IMR-90 (cell line): Measurements from ENCODE around the gene EHBP1. TPM values are rescaled to one million over a fixed set of nuclear protein-coding genes. Genes with fewer than 3 reads are reported as not detected.

ENCODE experiments used
- ATAC-seq: fragments of 200-7000 bp; cut with Tn5 transposase; 2 replicates; pipeline ENCODE4 v1.9.1; 2020; ENCODE audit warnings: low read depth, mild to moderate bottlenecking, moderate library complexity
- BruUV-seq: library from RNA; stranded (reverse); fragments of 400-500 nt; replicated peaks from 2 replicates; lab custom pipeline; 2021; lab: Mats Ljungman, UMichigan
- CTCF ChIA-PET: fragments of 300-600 bp; formaldehyde crosslinking; extraction: SDS; loops from one replicate; lab custom pipeline; 2021; ENCODE audit warnings: antibody characterized with exemption; lab: Yijun Ruan, JAX
- POLR2A ChIA-PET: fragments of 300-600 bp; sonication (Branson Sonifier 250); formaldehyde crosslinking; loops from one replicate; lab custom pipeline; 2022; ENCODE audit warnings: antibody characterized with exemption; ENCODE audit not compliant: unreplicated experiment; lab: Charles Lee
- DNase-seq: peaks from one replicate; pipeline ENCODE4 v3.0.0; 2013
- H2AFZ ChIP-seq: replicated peaks from 2 replicates; pipeline ENCODE3; 2013; ENCODE audit warnings: low read length, mild to moderate bottlenecking; ENCODE audit not compliant: poor library complexity
- H2AK5ac ChIP-seq: 2 replicates; pipeline ENCODE4 v1.6.1; 2013; ENCODE audit warnings: low read depth, low read length, inconsistent platforms
- H2AK9ac ChIP-seq: replicated peaks from 2 replicates; pipeline ENCODE3; 2013; ENCODE audit warnings: mild to moderate bottlenecking, low read depth, low read length, moderate library complexity; ENCODE audit not compliant: poor library complexity
- H2BK120ac ChIP-seq: 2 replicates; pipeline ENCODE4 v1.6.1; 2013; ENCODE audit warnings: low read depth, low read length, inconsistent platforms
- H2BK15ac ChIP-seq: 3 replicates; pipeline ENCODE4 v1.6.1; 2013; ENCODE audit warnings: low read depth, low read length, inconsistent platforms
- H2BK20ac ChIP-seq: 2 replicates; pipeline ENCODE4 v1.6.1; 2013; ENCODE audit warnings: low read depth, mild to moderate bottlenecking, inconsistent platforms, low read length, moderate library complexity
- H2BK5ac ChIP-seq: 2 replicates; pipeline ENCODE4 v1.6.1; 2013; ENCODE audit warnings: mild to moderate bottlenecking, low read depth, low read length, inconsistent platforms; ENCODE audit not compliant: poor library complexity, severe bottlenecking
- H3K14ac ChIP-seq: replicated peaks from 2 replicates; pipeline ENCODE4 v1.6.1; 2013; ENCODE audit warnings: low read depth, low read length, inconsistent platforms
- H3K18ac ChIP-seq: 2 replicates; pipeline ENCODE4 v1.6.1; 2013; ENCODE audit warnings: low read depth, low read length, control low read depth
- H3K23ac ChIP-seq: 2 replicates; pipeline ENCODE4 v1.6.1; 2013; ENCODE audit warnings: low read depth, low read length, inconsistent platforms
- H3K27ac ChIP-seq: 2 replicates; pipeline ENCODE4 v1.5.1; 2013; ENCODE audit warnings: mild to moderate bottlenecking, control low read depth, low read length; ENCODE audit not compliant: insufficient read depth
- H3K27me3 ChIP-seq: 2 replicates; pipeline ENCODE4 v1.6.1; 2013; ENCODE audit warnings: low read length; ENCODE audit not compliant: control insufficient read depth, insufficient read depth
- H3K36me3 ChIP-seq: 2 replicates; pipeline ENCODE4 v1.6.1; 2013; ENCODE audit warnings: low read length, mixed read lengths; ENCODE audit not compliant: control insufficient read depth, insufficient read depth
- H3K4ac ChIP-seq: 2 replicates; pipeline ENCODE4 v1.6.1; 2013; ENCODE audit warnings: low read depth, low read length, inconsistent platforms
- H3K4me1 ChIP-seq: 2 replicates; pipeline ENCODE4 v1.6.1; 2013; ENCODE audit warnings: low read length, mixed read lengths; ENCODE audit not compliant: control insufficient read depth, insufficient read depth
- H3K4me2 ChIP-seq: 2 replicates; pipeline ENCODE4 v1.6.1; 2013; ENCODE audit warnings: low read depth, mild to moderate bottlenecking, control low read depth, low read length, moderate library complexity
- H3K4me3 ChIP-seq: 2 replicates; pipeline ENCODE4 v1.5.1; 2013; ENCODE audit warnings: low read depth, mild to moderate bottlenecking, control low read depth, low read length, moderate library complexity; ENCODE audit not compliant: insufficient read depth
- H3K56ac ChIP-seq: 2 replicates; pipeline ENCODE4 v1.6.1; 2013; ENCODE audit warnings: low read length, inconsistent platforms; ENCODE audit not compliant: insufficient read depth; ENCODE audit errors: extremely low read depth
- H3K79me1 ChIP-seq, 2 experiments: 2 replicates each; pipeline ENCODE4 v1.6.1; 2013; ENCODE audit warnings: low read length in 2 of 2, inconsistent platforms in 1 of 2, low read depth in 1 of 2
- H3K9ac ChIP-seq: 2 replicates; pipeline ENCODE4 v1.6.1; 2013; ENCODE audit warnings: low read depth, low read length, control low read depth
- H3K9me1 ChIP-seq: 2 replicates; pipeline ENCODE4 v1.6.1; 2013; ENCODE audit warnings: low read length, inconsistent platforms; ENCODE audit not compliant: insufficient read depth
- H3K9me3 ChIP-seq: 2 replicates; pipeline ENCODE4 v1.6.1; 2013; ENCODE audit warnings: low read length; ENCODE audit not compliant: control insufficient read depth, insufficient read depth
- H4K20me1 ChIP-seq: 2 replicates; pipeline ENCODE4 v1.6.1; 2013; ENCODE audit warnings: low read length, inconsistent platforms; ENCODE audit not compliant: insufficient read depth
- H4K5ac ChIP-seq: 2 replicates; pipeline ENCODE4 v1.6.1; 2013; ENCODE audit warnings: mild to moderate bottlenecking, low read depth, low read length, control low read depth
- H4K8ac ChIP-seq, 2 experiments: 2 replicates each; pipeline ENCODE4 v1.6.1; 2013; ENCODE audit warnings: low read depth in 2 of 2, low read length in 2 of 2, control low read depth in 1 of 2, inconsistent platforms in 1 of 2
- H4K91ac ChIP-seq: 2 replicates; pipeline ENCODE4 v1.6.1; 2013; ENCODE audit warnings: low read depth, low read length, inconsistent platforms; ENCODE audit not compliant: insufficient read depth
- CHD1 ChIP-seq: IDR thresholded peaks from 2 replicates; pipeline ENCODE4 v1.6.1; 2012; ENCODE audit warnings: low read depth, low read length, improper control_type of control experiment
- CTCF ChIP-seq: conservative IDR thresholded peaks from 2 replicates; pipeline ENCODE4 v1.5.1; 2012; ENCODE audit warnings: mild to moderate bottlenecking, low read depth, low read length, improper control_type of control experiment
- ELK1 ChIP-seq: fragments of 150-350 bp; IDR thresholded peaks from 2 replicates; pipeline ENCODE4 v1.6.1; 2016; ENCODE audit warnings: low read depth, mild to moderate bottlenecking, low read length, moderate library complexity, borderline replicate concordance
- FOS ChIP-seq: fragments of 150-350 bp; IDR thresholded peaks from 2 replicates; pipeline ENCODE4 v1.6.1; 2016; ENCODE audit warnings: low read depth, low read length
- MAFK ChIP-seq: IDR thresholded peaks from 2 replicates; pipeline ENCODE4 v1.6.1; 2012; ENCODE audit warnings: low read depth, low read length, improper control_type of control experiment
- MAZ ChIP-seq: IDR thresholded peaks from 2 replicates; pipeline ENCODE4 v1.6.1; 2012; ENCODE audit warnings: low read depth, mild to moderate bottlenecking, low read length, improper control_type of control experiment, moderate library complexity, borderline replicate concordance
- NFE2L2 ChIP-seq: fragments of 150-350 bp; IDR thresholded peaks from 2 replicates; pipeline ENCODE4 v1.6.1; 2016; ENCODE audit warnings: low read depth, mild to moderate bottlenecking, low read length
- RAD21 ChIP-seq: IDR thresholded peaks from 2 replicates; pipeline ENCODE4 v1.6.1; 2012; ENCODE audit warnings: low read length, improper control_type of control experiment
- RFX5 ChIP-seq: IDR thresholded peaks from 2 replicates; pipeline ENCODE4 v1.8.0; 2012; ENCODE audit warnings: low read depth, mild to moderate bottlenecking, low read length, moderate library complexity
- USF2 ChIP-seq: fragments of 150-350 bp; IDR thresholded peaks from 2 replicates; pipeline ENCODE4 v1.6.1; 2017; ENCODE audit warnings: mild to moderate bottlenecking, antibody characterized with exemption, low read length, low read depth
- WGBS, 2 experiments: methylation state at CpG; one replicate each; pipeline versions ENCODE4 v1.1.5 to v1.1.7; 2013; ENCODE audit warnings: missing lambda C conversion rate in 2 of 2; ENCODE audit not compliant: insufficient read length in 1 of 2; ENCODE audit errors: extremely low coverage in 2 of 2; 5-methylcytosine and 5-hydroxymethylcytosine counted together
- dilution Hi-C: fragments of 300-500 bp; cut with HindIII; formaldehyde crosslinking; loops from one replicate; pipeline ENCODE4 v1.14.3; 2018; ENCODE audit warnings: low sequenced_read_pairs; ENCODE audit not compliant: unreplicated experiment
- in situ Hi-C: fragments of 300-500 bp; cut with MboI; formaldehyde crosslinking; loops from 3 replicates; pipeline ENCODE4 v1.14.3; 2019; ENCODE audit warnings: low sequenced_read_pairs, inconsistent platforms, mixed read lengths
- intact Hi-C: fragments of 100-400 bp; cut with micrococcal nuclease; formaldehyde crosslinking; loops from 2 replicates; pipeline ENCODE4 v1.10.0; 2022
- polyA plus RNA-seq, 3 experiments: library from polyadenylated mRNA; depleted of rRNA; stranded (reverse); fragments of >200 nt; gene quantifications; 2 replicates each; pipeline ENCODE4 v1.2.3, GENCODE V29; 2012; ENCODE audit warnings: low replicate concordance in 1 of 3
- total RNA-seq: library from RNA; depleted of rRNA; stranded (reverse); fragments of >200 nt; gene quantifications from 2 replicates; pipeline ENCODE4 v1.2.3, GENCODE V29; 2012

EHBP1 gene
- total and polyA plus RNA-seq, 2 of the 4 experiments (the other 2 are of a cell fraction) = 28.3 to 44.4 TPM

GRCh38 chr2:62793213-62793612, 87.7 kb downstream of the EHBP1 start:
- no peaks in the 10 kb centered on the region for H3K36me3 ChIP-seq
- no peak overlapping the region for H3K23ac ChIP-seq
- H2BK15ac ChIP-seq = no peak overlapping the region
- no peak overlapping the region for H3K9ac ChIP-seq
- intact Hi-C loops (no loop called here), dilution Hi-C loops (no loop called here), in situ Hi-C loops (loop anchor here (25.0 kb wide), 2 partner anchors 394 to 694 kb away; no protein-coding TSS in a partner anchor)
- H3K9me1 ChIP-seq = peaks cover 4% of the 10 kb centered on the region; the same call in 1 of the 2 replicates
- H3K27ac ChIP-seq = no peak overlapping the region
- BruUV-seq = no TSS peak
- ATAC-seq (no peak), DNase-seq (no peak)
- H4K20me1 ChIP-seq = no peaks in the 10 kb centered on the region; the same call in 1 of the 2 replicates
- no peak overlapping the region for H3K18ac ChIP-seq
- H2BK120ac ChIP-seq = no peak overlapping the region
- H3K14ac ChIP-seq = no peak overlapping the region
- TF ChIP-seq RFX5 = no peak
- TF ChIP-seq CHD1 = no peak
- TF ChIP-seq RAD21 = no peak
- TF ChIP-seq USF2 = no peak
- TF ChIP-seq ELK1 = no peak
- no peak for TF ChIP-seq MAZ
- TF ChIP-seq FOS = no peak
- TF ChIP-seq CTCF = no peak
- no peak for TF ChIP-seq MAFK
- TF ChIP-seq NFE2L2 = no peak
- no peak overlapping the region for H4K5ac ChIP-seq
- no peak overlapping the region for H4K8ac ChIP-seq
- H3K4me1 ChIP-seq = peaks cover 4% of the 10 kb centered on the region
- ChIA-PET CTCF (interaction anchor here (1.0 kb wide), 1 partner anchor 336 kb away, joined by 3 read pairs; no protein-coding TSS in a partner anchor), POLR2A (no interaction called here)
- H3K4me3 ChIP-seq = no peak overlapping the region
- H2BK5ac ChIP-seq = no peak overlapping the region
- H3K9me3 ChIP-seq = no peaks in the 10 kb centered on the region
- no peak overlapping the region for H2BK20ac ChIP-seq
- no peaks in the 10 kb centered on the region for H3K27me3 ChIP-seq
- no CpG with 5 or more reads among the region's 2 CpGs for WGBS, 2 experiments
- no peak overlapping the region for H4K91ac ChIP-seq
- H2AFZ ChIP-seq = no peak overlapping the region
- H2AK9ac ChIP-seq = no peak overlapping the region
- no peak overlapping the region for H3K4ac ChIP-seq
- H3K79me1 ChIP-seq = peaks cover 17 to 27% of the 10 kb centered on the region in 2 experiments
- no peak overlapping the region for H3K4me2 ChIP-seq
- H3K56ac ChIP-seq = no peak overlapping the region
- no peak overlapping the region for H2AK5ac ChIP-seq
